ENCODE measurements around the gene KDM3B. TPM values are rescaled to one million over a fixed set of nuclear protein-coding genes. Genes with fewer than 3 reads are reported as not detected.

Gene KDM3B
- total and polyA plus RNA-seq, 9 of the 15 experiments (the other 6 are each of a cell fraction or from before 2014, with no cell fraction given), result 13.8 to 62.8 (median 41.9) TPM

DNA sequence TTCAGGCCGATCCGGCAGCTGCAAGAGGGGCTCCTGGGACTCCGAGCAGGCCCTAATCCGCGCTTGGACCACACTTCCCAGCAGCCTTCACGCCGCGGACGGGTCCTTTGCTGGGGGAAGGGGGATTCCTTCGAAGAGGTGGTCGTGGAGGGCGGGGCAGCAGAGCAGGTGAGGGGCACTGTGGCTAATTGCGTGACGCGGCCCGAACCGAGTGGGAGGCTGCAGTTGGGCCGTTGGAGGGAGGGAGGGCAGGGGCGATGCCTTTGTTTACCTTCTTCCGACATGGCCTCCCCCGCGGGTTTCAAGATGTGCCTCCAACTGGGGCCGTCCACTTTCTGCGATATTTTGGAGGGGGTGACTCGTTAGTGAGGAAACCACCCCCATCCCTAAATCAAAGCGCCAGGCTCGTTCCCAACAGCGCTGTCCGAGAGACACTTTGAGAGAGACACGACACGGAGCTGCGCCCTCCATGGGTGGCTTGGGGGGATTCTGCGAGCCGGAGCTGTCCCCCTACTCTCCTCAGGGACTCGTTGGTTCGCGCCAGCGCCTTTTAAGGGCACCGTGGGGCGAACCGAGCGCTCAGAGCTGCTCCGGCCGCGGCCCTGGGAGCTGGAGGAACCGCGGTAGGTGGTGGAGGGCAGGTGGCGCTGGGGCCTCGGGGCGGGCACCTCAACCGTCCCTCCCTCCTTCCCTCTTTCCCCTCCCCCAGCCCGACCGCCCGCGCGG lies 14.6 kb upstream of the KDM3B start, which contains the start of gene FAM53C (continued):
- TF ChIP-seq NR2F6 (CRISPR knock-in tag; IDR thresholded peaks at IDR 0.05), result no peak
- peak; percentile 100 for TF ChIP-seq POLR2G (IDR thresholded peaks at IDR 0.05; ENCODE audit: low read depth, low read length)
- no peak for TF ChIP-seq SMARCB1 (IDR thresholded peaks at IDR 0.05; ENCODE audit: insufficient read length, low read depth)
- no peak for TF ChIP-seq COPS2 (conservative IDR thresholded peaks at IDR 0.05)
- peak; percentile 98 for TF ChIP-seq CCNT2 (IDR thresholded peaks at IDR 0.05; ENCODE audit: borderline replicate concordance, extremely low read depth, insufficient read length, low read depth, low read length)
- TF ChIP-seq ZEB2 (IDR thresholded peaks at IDR 0.05), result no peak
- TF ChIP-seq FOXK2 (conservative IDR thresholded peaks at IDR 0.05 in 1 of 2, IDR thresholded peaks at IDR 0.05 in 1 of 2; ENCODE audit: low read depth in 2 of 2), result peak; percentile 100
- TF ChIP-seq PHF20 (IDR thresholded peaks at IDR 0.05; ENCODE audit: partially characterized antibody), result peak; percentile 55
- TF ChIP-seq, protein P1, sequence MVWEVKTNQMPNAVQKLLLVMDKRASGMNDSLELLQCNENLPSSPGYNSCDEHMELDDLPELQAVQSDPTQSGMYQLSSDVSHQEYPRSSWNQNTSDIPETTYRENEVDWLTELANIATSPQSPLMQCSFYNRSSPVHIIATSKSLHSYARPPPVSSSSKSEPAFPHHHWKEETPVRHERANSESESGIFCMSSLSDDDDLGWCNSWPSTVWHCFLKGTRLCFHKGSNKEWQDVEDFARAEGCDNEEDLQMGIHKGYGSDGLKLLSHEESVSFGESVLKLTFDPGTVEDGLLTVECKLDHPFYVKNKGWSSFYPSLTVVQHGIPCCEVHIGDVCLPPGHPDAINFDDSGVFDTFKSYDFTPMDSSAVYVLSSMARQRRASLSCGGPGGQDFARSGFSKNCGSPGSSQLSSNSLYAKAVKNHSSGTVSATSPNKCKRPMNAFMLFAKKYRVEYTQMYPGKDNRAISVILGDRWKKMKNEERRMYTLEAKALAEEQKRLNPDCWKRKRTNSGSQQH (CRISPR knock-in tag; IDR thresholded peaks at IDR 0.05), result 0 out of 2 replicates have a peak, but pooled peaks have one; percentile 51
- TF ChIP-seq DDX20 (tag; IDR thresholded peaks at IDR 0.05; ENCODE audit: low read depth), result no peak
- TF ChIP-seq FOS (IDR thresholded peaks at IDR 0.05; ENCODE audit: extremely low read depth, insufficient read length), result no peak
- TF ChIP-seq, protein P2, sequence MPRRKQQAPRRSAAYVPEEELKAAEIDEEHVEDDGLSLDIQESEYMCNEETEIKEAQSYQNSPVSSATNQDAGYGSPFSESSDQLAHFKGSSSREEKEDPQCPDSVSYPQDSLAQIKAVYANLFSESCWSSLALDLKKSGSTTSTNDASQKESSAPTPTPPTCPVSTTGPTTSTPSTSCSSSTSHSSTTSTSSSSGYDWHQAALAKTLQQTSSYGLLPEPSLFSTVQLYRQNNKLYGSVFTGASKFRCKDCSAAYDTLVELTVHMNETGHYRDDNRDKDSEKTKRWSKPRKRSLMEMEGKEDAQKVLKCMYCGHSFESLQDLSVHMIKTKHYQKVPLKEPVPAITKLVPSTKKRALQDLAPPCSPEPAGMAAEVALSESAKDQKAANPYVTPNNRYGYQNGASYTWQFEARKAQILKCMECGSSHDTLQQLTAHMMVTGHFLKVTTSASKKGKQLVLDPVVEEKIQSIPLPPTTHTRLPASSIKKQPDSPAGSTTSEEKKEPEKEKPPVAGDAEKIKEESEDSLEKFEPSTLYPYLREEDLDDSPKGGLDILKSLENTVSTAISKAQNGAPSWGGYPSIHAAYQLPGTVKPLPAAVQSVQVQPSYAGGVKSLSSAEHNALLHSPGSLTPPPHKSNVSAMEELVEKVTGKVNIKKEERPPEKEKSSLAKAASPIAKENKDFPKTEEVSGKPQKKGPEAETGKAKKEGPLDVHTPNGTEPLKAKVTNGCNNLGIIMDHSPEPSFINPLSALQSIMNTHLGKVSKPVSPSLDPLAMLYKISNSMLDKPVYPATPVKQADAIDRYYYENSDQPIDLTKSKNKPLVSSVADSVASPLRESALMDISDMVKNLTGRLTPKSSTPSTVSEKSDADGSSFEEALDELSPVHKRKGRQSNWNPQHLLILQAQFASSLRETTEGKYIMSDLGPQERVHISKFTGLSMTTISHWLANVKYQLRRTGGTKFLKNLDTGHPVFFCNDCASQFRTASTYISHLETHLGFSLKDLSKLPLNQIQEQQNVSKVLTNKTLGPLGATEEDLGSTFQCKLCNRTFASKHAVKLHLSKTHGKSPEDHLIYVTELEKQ (CRISPR knock-in tag; IDR thresholded peaks at IDR 0.05), result no peak
- no peak for TF ChIP-seq BRF1 (IDR thresholded peaks at IDR 0.05; ENCODE audit: borderline replicate concordance, extremely low read depth, insufficient read length)
- TF ChIP-seq ZNF146 (CRISPR knock-in tag; IDR thresholded peaks at IDR 0.05; ENCODE audit: unreplicated experiment), result no peak
- peak; percentile 2; the same call in 1 of the 2 replicates for TF ChIP-seq RAD51 (IDR thresholded peaks at IDR 0.05; ENCODE audit: borderline replicate concordance, low read depth)
- TF ChIP-seq, protein P3, sequence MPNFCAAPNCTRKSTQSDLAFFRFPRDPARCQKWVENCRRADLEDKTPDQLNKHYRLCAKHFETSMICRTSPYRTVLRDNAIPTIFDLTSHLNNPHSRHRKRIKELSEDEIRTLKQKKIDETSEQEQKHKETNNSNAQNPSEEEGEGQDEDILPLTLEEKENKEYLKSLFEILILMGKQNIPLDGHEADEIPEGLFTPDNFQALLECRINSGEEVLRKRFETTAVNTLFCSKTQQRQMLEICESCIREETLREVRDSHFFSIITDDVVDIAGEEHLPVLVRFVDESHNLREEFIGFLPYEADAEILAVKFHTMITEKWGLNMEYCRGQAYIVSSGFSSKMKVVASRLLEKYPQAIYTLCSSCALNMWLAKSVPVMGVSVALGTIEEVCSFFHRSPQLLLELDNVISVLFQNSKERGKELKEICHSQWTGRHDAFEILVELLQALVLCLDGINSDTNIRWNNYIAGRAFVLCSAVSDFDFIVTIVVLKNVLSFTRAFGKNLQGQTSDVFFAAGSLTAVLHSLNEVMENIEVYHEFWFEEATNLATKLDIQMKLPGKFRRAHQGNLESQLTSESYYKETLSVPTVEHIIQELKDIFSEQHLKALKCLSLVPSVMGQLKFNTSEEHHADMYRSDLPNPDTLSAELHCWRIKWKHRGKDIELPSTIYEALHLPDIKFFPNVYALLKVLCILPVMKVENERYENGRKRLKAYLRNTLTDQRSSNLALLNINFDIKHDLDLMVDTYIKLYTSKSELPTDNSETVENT (CRISPR knock-in tag; IDR thresholded peaks at IDR 0.05), result peak; percentile 90
- no peak for TF ChIP-seq SMAD2 (IDR thresholded peaks at IDR 0.05; ENCODE audit: low read depth, low read length)
